ENCODE data around the gene ZAR1L.

The ZAR1L gene

DNA sequence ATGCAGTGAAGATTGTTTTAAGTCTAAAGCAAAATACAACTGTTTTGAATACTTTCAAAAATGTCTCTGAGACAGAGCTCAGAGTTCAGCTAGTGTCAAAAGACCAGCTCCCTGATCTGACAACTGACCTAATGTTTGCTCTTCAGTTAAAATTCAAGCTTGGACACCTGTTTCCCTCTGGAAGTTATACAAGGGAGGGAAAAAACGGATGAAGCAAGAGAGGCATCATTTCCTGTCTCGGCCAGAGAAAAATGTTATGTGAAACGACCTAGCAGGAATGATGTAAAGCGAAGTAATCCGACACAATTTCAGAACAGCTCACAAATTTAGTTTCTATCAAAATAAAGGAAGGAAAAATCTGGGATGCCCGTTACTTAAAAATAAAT, 59.4 kb downstream of the ZAR1L start:
- no peak for DNase-seq (ENCODE audit: low read depth)

DNA sequence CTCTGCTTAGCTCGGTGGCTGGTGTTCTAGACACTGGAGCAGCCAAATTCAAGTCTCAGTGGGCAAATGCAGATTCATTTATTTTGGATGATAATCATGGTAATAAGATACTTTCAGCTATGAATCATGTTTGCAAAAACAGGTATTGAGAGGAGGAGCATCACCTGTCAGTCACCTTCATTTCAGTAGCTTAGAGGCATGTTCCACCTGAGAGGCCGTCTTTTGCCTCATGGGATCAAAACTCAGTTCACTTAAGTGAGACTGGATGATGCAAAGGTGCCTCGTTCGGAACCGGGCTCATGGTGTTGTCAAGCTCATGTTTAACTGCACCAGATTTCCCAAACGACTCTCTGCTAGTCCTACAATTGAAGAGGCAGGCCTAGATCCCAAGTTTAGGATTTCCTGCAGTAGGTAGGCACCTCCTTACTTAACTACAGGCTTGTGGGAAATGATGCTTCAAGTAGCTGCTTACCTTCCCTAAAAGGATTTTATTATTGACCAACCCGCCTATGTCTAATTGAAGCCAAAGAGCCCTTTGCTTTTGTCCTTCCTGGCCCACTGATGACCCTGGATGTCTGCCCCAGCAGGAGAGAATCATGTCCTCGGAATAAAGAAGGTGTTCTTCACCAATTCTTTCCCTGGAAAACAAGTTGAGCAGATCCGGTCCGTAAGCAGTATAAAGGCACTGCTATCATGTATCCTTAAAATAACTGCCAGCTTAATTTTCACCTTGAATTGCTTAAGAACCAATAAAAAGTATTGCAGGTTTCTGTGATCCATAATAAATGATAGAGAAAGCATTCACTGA, 60.0 kb downstream of the ZAR1L start:
- no peak for DNase-seq (ENCODE audit: low read depth)

DNA sequence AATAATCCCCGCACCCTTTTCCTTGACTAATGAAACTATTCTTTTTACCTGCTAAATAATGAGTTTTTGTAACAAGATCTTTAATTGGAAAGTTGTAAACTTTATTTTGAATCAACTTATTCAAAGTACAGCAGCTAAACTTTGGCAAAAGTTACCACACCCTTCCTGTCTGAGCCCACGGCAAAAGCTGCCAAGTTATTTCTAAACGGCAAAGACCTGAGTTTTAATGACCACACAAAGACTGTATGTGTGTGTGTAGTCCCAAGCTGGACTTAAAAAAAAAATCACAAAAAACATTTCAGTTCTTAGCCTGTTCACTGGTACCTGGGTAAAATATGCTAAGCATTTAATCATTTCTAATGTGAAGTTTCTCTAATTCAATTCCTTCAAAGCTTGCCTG, 60.7 kb downstream of the ZAR1L start:
- DNase-seq (ENCODE audit: low read depth) = no peak

DNA sequence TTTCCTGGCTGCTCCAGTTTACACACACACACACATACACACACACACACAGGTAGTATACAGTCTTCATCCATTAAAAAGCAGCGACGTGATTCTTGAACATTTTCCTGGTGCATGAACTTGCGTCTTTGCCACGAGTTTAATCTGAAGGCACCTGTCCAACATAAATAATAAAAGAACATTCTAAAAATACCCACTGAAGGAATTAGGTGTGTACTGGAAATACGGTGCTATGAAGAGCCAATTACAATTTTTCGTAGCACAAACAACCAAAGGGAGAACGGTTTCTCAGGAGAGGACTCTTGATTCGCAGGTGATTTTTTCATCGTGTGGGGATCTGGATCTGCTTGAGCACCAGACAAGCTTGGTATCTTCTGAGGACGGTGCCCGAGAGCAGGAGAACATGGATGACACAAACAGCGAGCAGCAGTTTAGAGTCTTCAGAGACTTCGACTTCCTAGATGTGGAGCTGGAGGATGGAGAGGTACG, 61.2 kb downstream of the ZAR1L start:
- no peak for DNase-seq (ENCODE audit: low read depth)

Measured in T follicular helper cell (primary cell).